Measurements from ENCODE around the gene EFCAB9.

Gene EFCAB9

DNA sequence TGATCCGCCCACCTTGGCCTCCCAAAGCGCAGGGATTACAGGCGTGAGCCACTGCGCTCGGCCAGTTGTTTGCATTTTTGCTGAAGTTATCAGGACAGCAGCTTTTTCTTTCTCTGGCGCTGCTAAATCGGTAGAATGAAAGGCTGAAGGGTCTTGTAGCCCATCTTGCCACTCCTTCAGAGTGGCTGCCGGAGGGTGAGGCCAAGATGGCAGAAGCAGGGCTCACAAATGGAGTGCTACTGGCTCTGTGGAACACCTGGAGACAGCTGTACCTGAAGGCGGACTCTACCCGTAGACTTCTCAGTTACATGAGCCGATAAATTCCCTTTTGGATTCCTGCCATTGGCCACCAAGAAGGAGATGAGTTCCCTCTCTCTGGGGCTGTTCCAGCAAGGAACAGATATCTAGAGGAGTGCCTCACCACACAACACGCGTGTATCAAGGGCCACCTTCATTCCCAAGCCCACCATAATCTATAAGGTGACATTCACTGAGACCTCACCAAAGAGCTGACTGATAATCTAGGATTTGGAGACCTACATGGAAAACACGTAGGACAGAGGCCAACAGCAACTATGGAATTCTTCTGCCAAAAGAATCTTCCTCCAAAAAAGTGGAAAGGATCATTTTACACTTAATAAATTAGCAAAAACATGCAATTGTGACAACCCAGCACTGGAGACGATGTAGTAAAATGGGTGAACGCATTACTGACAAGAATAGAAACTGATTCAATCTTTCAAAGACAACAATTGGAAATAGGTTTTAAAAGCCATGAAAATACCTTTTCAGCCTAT lies 27.7 kb upstream of the EFCAB9 start:
- no peak for DNase-seq (ENCODE audit: low read depth)

DNA sequence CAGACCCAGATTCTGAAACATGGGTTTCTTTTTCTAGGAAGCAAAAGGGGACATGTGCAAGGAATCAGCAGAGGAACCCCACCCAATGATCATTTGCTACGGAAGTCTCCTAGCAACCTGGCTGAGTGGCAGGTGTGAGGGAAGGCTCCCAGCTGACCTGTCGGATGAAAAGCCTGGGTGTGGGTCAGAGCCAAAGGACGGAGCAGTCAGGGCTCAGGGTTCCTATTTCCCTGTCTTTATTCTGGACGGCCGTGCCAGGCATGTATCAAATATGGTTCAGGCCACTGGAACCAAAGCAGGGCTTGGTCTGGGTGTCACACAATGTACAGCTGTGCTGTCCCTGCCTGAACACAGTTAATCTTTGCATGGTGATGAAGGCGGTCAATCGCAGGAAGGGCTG lies 26.1 kb upstream of the EFCAB9 start:
- DNase-seq (ENCODE audit: low read depth), result no peak

DNA sequence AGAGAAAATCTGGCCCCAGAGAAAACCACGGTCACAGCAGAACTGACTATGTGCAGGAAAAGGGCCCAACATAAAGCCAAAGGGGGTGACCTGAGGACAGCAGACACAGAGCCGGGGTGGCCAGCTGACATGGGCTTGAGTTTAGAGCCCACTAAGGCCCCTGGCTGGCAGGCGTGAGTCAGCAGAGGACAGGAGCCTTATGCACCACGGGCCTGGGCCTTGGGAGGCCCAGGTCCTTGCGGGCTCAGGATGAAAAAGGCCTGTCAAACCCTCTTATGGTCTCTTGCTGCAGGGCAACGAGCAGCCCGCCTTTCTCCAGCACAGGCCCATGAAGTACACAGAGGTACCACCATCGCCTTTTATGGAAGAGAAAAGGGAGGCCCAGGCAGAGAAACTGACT lies 25.7 kb upstream of the EFCAB9 start:
- DNase-seq (ENCODE audit: low read depth), result no peak

DNA sequence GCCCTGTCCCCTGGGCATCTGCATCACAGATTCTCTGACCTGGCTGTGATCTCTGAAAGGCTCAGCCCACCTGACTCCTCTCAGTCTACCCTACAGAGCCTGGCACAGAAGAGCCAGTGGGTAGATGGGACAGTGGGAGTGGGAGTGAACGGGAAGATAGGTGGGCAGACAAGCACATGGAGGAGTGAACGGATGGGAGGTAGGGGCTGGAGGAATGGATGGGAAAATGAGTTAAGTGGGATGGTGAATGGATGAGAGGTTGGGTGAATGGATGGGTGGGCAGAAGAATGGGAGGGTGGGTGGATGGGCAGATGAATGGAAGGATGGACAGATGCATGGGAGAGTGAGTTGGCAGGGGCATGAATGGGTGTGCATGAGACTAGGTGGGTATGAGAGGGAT lies 24.8 kb upstream of the EFCAB9 start:
- no peak for DNase-seq (ENCODE audit: low read depth)

DNA sequence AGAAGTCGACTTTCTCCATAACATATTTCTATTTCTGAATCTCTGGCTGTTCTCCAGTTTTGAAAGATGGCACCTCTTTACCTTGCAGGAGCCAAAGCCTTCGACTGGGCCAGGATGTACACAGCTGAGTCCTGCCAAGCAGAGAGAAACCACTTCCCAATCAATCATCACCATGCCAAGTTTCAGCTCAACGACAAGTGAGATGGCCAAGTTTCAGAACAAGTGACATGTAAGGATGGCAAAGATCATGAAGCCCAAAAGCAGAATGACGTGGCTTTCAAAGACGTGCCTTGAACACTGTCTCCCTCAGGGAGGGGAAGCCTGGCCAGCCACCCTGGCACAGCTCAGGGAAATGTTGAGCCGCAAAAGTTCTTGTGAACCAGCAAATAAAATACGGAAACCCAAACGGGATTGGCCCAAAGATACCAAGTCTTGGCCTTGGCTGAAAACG lies 23.7 kb upstream of the EFCAB9 start:
- no peak for DNase-seq (ENCODE audit: low read depth)

DNA sequence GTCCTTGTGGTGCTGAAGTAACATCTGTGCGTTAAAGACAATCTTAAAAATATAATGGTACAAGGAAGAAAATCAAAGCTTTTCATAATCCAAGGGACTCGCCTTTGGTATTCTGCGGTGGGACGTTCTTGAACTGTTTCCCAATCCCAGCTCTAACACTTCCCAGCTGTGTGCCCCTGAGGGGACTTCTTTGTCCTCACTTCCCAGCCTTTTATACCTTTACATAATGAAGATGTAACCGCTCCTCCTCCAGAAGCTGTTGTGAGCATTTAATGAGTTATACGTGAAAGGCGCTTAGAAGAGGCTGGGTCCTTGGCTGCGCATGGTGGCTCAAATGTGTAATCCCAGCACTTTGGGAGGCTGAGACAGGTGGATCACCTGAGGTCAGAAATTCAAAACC lies 22.9 kb upstream of the EFCAB9 start:
- DNase-seq (ENCODE audit: low read depth), result no peak

DNA sequence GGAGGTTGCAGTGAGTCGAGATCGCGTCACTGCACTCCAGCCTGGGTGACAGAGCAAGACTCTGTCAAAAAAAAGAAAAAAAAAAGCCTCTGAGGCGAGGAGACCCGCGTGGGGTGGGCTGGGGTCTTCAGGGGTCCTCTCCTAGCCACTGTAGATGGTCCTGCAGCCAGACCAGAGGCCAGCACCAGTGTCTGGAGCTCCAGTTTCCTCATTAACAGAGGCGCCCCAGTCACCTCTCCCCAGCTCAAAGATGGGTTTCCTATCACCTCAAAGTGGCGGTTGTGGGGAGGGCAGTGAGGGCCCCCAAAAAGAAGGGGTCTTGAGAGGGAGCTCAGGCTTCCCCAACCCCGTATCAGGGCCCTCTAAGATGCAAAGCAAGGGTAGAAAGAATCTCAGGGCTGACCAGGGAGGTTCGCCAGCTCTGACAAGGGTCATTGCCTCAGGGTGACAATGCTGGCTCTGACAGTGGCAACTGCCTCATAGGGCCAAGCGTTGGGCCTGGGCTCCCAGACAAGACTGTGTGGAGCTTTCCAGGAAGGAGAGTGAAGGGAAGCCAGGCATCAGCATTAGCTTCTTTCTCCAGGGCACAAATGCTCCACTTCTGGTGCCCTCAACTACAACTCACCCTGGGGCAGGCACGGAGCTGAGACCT lies 20.9 kb upstream of the EFCAB9 start:
- no peak for DNase-seq (ENCODE audit: low read depth)

DNA sequence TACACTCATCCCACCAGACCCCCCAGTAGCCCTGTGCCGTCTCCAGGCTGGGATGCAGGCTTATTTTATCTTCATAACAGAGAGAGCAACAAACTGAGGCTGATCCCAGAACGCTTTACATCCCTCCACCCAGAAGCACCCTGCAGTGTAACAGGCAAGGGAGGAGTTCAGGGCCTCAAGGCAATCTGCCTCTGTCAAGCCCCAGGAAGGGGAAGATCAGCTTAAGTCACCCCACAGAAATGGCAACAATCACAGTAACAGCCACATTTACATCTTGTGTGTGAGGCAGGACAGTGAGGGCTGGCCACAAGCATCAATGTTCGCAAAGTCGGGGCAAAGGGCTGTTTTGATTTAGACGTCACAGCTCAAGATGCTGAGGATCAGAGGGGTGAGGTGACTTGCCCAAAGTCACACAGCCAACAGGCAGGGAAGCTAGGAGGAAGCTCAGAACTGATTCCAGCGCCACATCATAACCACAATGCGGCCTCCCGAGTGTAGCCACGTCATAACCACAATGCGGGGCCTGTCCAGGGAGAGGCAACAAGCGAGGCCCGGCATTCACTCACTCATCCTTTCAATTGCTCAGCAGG lies 20.3 kb upstream of the EFCAB9 start:
- DNase-seq (ENCODE audit: low read depth), result no peak

DNA sequence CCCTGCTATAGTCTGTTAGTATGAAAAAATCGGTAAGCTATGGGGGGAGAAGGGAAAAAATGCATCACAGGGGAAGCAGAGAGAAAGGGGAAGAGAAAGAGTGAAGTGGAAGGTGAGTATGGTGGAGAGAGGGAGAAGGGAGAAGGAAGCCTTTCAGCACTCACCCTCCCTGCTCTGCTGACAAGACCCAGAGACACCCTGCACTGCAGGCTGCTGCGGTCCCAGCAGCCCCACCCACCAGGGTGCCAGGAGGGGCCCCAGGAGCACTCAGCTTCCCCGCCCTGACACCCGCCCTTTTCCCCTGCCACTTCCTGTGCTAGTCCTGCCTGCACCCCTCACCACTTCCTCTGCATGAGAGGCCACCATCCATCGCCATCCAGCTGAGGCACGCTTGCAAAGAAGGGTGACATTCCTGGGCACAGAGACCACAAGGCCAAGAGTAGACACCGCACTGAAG lies 18.7 kb upstream of the EFCAB9 start:
- peak; percentile 80 for DNase-seq (ENCODE audit: low read depth)

DNA sequence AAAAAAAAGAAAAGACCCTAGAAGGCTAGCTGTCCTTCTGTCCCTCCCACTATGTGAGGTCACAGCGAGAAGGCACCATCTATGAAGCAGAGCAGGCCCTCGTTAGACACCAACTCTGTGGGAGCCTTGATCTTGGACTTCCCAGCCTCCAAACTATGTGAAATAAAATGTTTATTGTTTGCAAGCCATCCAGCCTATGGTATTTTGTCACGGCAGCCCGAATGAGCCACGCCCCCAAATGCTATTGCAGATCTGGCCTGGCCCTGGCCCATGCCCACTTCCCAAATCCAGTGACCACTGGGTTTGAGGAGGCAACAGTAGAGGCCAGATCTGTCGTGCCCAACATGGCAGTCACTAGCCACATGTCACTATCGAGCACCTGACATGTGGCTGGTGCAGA lies 16.8 kb upstream of the EFCAB9 start:
- DNase-seq (ENCODE audit: low read depth), result no peak

DNA sequence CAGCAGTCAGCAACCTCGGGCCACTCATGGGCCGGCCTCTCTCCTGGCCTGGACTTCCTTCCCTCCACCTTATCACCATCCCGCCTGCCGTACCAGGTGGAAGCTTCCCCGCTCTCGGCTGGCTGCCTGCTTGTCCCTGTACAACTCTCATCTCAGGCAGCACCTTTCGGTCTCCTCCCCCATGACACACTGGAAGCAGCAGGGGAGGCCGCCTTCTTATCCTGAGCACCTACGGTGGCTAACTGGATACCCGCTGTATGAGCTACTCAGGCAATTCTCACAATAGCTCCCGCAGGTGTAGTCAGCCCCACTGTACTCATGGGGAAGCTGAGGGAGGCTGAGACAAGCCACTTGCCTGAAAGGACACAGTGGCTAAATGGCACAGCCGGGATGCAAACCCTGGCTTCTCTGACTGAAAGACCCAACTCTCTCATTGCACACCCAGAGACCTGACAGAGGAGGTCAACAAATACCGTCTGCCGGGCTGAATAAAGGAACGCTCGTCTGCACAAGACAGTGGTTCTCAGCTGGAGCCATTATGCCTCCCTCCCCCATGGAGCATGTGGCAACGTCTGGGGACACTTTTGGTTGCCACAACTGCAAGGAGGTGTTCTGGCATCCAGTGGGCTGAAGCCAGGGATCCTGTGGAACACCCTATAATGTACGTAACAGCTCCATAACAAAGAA lies 15.5 kb upstream of the EFCAB9 start:
- no peak for DNase-seq (ENCODE audit: low read depth)

DNA sequence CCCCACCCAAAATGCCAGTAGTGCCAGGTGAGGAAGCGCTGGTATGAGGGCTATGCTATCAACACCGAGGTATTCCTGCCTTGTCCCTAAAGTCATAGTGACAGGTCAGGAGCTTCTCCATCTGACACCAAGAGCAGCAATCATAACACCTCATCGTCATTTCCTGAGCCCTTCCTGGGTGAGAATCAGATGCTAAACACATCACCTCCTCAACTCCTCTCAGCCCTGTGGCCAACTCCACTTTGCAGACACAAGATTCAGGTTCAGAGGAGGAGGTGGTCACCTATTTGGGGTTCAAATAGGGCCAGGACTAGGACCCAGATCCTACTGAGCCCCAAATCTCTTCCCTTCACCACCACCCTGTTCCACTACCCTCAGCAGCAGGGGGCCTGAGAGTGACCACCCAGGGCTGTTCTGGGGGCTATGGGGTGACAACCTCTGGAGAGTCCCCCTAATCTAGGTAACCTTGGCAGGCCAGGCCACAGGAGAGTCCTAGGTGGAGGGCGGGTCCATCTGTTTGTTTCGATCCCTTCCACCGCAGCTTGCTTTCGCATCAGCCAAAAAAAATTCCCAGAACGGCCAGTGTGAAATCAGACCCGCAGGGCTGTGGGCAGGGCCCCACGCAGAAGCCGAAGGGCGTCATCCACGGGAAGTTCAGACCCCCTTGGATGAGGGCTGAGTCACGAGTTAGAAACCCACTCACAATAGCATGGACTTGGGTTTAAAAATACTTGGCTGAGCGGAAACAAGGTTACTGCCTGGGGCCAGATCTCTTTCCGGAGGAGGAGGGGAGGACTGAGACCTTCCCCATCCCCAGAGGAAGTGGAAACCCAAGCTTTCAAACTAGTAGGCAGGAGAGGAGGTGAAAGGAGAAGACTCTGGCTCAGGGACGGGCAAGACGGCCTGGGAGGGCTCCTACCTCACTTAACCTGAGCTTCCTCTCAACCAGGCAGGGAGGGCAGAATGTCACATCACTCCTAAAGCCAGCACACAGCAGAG lies 14.7 kb upstream of the EFCAB9 start:
- DNase-seq (ENCODE audit: low read depth), result no peak

DNA sequence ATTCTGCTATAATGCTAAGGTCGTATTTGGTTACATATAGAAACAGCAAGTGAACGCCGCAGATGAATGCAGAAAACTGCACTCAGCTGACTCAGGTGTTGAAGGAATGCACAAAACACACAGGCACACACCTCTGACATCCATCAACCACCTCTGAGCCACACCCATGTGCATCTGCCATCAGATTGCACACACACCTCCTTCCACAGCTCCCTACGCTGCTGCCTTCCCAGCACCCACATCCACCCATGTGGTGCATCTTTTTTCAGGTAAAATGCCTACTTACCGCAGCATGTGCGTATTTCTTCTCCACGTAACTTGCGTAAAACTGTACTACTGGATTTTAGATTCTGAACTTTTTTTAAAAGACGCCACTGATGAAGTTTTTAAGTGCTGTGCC lies 13.0 kb upstream of the EFCAB9 start:
- DNase-seq (ENCODE audit: low read depth), result no peak

DNA sequence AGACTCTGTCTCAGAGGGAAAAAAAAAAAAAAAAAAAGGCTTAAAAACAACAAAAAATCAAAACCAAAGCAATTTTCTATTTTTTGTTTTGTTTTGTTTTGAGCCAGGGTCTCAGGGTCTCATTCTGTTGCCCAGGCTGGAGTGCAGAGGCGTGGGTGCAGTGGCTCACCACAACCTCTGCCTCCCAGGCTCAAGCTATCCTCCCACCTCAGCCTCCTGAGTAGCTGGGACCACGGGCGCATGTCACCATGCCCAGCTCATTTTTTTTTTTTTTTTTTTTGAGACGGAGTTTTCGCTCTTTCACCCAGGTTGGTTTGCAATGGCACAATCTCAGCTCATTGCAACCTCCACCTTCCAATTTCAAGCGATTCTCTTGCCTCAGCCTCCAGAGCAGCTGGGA lies 11.7 kb upstream of the EFCAB9 start:
- DNase-seq (ENCODE audit: low read depth), result no peak

DNA sequence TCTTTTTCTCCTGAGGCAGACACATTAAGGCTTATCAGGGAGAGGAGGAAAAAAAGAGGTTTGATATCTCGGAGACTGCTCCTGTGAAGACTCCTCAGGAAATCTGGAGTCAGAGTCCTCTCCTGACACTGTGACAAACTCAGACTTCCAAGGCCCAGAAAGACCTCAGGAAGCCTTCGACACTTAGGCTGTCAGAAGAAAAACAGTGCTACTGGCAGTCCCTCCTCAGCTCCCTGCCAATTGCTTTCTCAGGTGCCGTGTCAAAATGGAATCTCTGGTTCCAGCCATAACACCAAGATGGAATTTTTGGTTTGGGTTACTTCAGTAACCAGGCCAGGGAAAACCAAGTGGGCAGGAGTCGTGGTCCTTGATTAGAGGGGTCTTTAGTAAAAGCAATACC lies 10.1 kb upstream of the EFCAB9 start:
- DNase-seq (ENCODE audit: low read depth), result no peak

DNA sequence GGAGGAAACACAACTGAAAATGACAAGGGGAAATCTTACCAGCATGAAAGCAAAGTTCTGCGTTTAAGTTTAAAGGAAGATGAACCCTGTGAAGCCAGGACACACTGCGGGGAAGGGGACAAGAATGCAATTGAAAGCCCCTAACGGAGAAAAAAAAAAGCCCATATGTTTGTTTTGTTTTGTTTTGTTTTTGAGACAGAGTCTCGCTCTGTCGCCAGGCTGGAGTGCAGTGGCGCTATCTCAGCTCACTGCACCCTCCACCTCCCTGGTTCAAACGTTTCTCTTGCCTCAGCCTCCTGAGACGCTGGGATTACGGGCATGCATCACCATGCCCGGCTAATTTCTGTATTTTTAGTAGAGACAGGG lies 8.9 kb upstream of the EFCAB9 start:
- DNase-seq (ENCODE audit: low read depth), result no peak

DNA sequence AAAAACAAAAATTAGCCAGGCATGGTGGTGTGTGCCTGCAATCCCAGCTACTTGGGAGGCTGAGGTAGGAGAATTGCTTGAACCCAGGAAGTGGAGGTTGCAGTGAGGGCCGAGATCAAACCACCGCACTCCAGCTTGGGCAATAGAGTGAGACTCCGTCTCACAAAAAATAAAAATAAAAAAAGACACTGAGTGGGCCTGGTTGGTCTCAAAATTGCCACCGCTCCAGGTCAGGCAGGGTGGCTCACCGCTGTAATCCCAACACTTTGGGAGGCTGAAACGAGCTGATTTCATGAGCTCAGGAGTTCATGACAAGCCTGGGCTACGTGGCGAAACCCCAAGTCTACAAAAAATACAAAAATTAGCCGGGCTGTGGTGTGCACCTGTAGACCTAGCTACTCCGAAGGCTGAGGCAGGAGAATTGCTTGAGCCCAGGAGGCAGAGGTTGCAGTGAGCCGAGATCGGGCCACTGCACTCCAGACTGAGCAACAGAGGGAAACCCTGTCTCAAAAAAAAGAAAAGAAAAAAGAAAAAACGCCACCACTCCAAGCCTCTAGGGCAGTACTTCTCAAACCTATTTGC lies 7.8 kb upstream of the EFCAB9 start:
- no peak for DNase-seq (ENCODE audit: low read depth)

DNA sequence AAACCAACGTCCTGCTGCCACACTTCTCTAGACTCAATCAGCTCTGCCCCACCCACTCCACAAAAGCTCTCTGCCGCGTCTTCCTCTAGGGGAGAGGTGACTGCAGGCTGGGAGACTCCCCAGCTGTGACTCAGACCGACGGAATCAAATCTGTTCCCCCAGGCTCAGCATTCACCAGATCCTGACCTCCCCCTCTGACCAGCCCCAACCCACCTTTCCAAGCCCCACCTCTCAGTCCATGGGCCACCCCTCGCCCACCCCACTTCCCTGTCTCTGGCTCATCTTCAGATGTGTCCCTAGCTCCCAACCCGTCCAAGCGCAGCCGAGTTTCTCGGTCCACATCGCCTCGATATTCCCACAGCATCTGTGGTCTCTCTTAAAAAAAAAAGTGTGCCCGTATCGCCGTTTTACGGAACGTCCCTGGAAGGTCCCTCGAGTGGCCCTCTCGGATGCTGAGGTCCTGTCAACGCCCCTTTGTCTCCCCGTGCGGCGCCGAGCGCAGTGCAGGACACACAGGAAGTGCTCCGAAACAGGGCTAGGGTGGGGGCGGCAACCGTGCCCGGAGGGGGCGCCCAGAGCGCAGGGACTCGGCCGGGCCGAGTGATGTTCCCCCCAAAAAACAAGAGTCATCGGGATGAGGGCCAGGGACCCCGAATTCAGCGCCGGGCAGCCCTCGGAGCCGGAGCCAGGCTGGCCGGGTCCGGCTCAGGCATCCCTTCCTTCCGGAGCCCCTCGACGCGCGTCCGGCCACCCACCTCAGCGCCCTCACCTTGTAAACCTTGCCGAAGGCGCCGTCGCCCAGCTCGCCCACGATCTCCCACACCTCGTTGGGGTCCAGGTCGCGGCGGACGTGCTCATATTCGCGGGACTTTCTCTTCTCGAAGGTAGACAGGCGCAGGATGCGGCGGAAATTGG lies 6.6 kb upstream of the EFCAB9 start:
- DNase-seq (ENCODE audit: low read depth), result peak; percentile 52

DNA sequence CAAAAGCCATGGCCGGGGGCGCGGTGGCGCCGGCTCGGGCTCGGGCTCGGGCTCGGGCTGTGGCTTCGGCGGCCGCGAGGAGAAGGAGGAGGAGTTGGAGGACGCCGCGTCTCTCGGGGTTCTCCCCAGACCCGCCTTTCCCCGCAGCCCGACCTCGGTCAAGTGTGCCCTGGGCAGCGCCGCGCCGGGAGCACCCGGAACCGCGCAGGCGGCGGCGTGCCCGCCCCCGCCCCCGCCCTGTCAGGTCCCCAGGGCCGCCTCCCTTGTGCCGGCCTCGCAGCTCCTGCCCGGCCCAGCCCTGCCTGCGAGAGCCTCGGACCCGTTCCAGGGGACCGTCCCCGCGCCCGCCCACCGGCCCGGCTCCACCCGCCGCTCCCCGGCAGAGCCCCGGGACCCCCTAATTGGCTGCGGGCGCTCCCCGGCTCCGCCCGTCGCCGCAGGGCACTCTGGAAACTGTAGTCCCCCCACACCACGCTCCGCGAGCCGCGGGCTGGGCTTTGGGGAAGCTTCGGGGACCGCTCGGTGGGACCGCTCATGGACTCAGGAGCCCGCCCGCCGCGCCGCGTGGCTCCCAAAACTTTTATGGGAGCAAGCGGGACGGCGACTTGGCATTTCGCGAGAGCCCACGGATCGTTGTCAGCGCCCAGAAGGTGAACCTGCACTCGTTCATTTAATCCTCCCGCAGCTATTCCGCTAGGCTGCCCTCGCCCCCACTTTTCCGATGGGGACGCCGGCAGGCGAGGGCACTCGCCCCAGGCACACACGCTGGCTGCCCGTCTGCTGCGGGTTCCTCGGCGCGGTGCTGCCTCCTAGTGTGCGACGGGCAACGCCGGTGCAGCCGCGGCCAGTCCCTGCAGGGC lies 5.7 kb upstream of the EFCAB9 start, which contains the start of gene STK10:
Gene STK10, minus strand, starts transcription at position 192 of the 860 bp plus-strand sequence. Its CDS starts 182 bp downstream, at position 10.
- DNase-seq (ENCODE audit: low read depth), result peak; percentile 79

Data from activated T-cell treated with anti-CD3 and anti-CD28 coated beads for 1 hour (primary cell).